ENCODE results near the gene EDARADD. TPM values are rescaled to one million over a fixed set of nuclear protein-coding genes. Genes with fewer than 3 reads are reported as not detected.
"Not testable (repeated sequence)": the region's sequence is repeated elsewhere in the genome, so short reads cannot be mapped to it uniquely, and the experiment has no call there.

EDARADD gene
- polyA plus RNA-seq, 4 donors = 1.3 to 8.6 (median 6.8) TPM

GRCh38 chr1:236426215-236426614 lies 32.1 kb downstream of the EDARADD start:
- DNase-seq (ENCODE audit: low read depth in 4 of 4, low spot score in 3 of 4) = no peak

GRCh38 chr1:236429715-236430274 lies 35.7 kb downstream of the EDARADD start:
- no peak for DNase-seq (ENCODE audit: low read depth in 4 of 4, low spot score in 3 of 4)

DNA sequence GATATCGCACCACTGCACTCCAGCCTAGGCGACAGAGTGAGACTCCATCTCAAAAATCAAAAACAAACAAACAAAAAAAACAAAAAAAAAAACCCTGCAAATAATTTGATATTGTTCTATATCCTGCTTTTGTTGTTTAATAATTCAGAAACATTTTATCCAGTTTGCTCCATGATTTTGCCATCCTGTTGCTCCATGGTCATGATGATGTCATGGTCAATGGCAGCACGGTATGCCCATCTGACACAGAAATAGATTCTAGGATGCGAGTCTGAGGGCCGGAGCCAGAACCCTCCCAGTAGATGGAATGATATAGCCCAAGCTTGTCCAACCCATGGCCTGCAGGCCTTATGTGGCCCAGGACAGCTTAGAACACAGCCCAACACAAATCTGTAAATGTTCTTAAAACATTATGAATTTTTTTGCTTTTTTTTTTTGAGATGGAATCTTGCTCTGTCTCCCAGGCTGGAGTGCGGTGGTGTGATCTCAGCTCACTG lies 39.8 kb downstream of the EDARADD start:
- no peak for DNase-seq (ENCODE audit: low read depth in 4 of 4, low spot score in 3 of 4)

DNA sequence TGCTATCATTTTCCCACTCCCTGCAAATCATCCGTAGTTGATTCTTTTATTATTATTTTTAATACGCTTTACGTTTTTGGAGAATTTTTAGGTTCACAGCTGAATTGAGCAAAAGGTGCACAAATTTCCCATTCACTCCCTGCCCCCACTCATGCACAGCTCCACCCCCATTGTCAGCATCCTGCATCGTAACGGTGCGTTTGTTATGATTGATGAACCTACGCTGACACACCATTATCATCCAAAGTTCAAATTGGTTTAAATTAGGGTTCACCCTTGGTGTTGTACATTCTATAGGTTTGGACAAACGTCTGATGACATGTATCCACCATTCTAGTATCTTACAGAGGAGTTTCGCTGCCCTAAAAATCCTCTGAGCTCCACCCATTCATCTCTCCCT lies 44.5 kb downstream of the EDARADD start:
- no peak for DNase-seq (ENCODE audit: low read depth in 4 of 4, low spot score in 3 of 4)

DNA sequence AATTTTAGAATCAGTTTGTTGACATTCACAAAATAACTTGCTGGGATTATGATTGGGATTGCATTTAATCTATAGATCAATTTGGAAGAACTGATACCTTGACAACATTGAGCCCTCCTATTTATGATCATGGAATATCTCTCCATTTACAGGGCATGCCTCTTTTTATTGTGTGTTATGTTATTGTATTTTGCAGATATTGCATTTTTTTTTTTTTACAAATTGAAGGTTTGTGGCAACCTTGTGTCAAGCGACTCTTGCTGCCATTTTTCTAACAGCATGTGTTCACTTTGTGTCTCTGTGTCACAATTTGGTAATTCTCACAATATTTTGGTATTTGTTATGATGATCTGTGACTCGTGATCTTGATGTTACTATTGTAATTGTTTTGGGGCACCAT lies 46.3 kb downstream of the EDARADD start:
- DNase-seq (ENCODE audit: low read depth in 4 of 4, low spot score in 3 of 4) = no peak

GRCh38 chr1:236450779-236451178 lies 56.7 kb downstream of the EDARADD start:
- DNase-seq (ENCODE audit: low read depth in 4 of 4, low spot score in 3 of 4) = no peak

GRCh38 chr1:236451796-236452373 lies 57.8 kb downstream of the EDARADD start:
- DNase-seq (ENCODE audit: low read depth in 4 of 4, low spot score in 3 of 4) = no peak

DNA sequence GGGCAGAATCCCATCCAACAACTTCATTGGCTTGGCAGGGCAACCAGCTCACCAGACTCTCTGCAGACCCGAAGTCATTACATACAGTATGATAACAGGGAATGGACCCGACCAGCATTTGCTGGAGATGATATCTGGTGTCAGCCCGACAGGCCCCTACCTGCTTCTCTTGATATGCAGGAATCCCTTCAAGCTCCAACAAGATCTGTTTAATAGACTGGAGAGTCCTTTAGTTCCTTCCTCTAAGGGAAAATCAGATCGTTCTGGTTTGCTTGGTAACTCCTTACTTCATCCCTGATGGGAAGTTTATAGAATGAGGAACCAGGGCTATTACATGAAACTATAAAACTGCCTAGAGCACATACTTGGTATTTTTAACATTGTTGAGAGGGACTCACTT lies 61.2 kb downstream of the EDARADD start:
- DNase-seq (ENCODE audit: low read depth in 4 of 4, low spot score in 3 of 4) = no peak

DNA sequence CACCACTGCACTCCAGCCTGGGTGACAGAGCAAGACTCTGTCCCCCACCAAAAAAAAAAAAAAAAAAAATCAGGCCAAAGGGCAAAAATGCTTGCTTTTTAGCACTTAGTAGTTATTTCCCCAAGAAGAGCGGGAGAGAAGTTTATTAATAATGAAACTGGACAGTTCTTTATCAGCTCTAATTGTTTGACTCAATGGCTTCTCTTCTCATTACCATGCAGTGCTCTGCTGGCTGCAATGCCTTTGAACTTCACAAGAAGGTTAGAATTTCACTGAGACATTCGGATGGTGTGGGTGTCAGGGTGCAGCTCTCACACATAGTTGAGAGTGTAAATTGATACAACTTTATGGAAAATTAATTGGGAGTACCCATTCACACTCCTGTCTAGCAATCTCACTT lies 63.7 kb downstream of the EDARADD start:
- DNase-seq (ENCODE audit: low read depth in 4 of 4, low spot score in 3 of 4) = no peak

GRCh38 chr1:236458996-236459395 lies 64.9 kb downstream of the EDARADD start:
- no peak for DNase-seq (ENCODE audit: low read depth in 4 of 4, low spot score in 3 of 4)

GRCh38 chr1:236460103-236460502 lies 66.0 kb downstream of the EDARADD start:
- DNase-seq (ENCODE audit: low read depth in 4 of 4, low spot score in 3 of 4) = no peak

DNA sequence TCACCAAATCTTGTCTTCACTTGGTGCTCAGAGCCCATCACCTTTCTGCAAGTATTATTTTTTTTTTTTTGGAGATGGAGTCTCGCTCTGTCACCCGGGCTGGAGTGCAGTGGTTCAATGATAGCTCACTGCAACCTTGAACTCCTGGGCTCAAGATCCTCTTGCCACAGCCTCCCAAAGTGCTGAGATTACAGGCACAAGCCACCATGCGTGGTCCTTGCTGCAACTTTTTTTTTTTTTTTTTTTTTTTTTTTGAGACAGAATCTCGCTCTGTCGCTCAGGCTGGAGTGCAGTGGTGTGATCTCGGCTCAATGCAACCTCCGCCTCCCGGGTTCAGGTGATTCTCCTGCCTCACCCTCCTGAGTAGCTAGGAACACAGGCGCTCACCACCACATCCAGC lies 70.1 kb downstream of the EDARADD start:
- DNase-seq (ENCODE audit: low read depth in 4 of 4, low spot score in 3 of 4) = not testable (repeated sequence)

GRCh38 chr1:236465231-236465958 lies 71.3 kb downstream of the EDARADD start:
- DNase-seq (ENCODE audit: low read depth in 4 of 4, low spot score in 3 of 4) = no peak

GRCh38 chr1:236465959-236466303 lies 71.8 kb downstream of the EDARADD start:
- no peak for DNase-seq (ENCODE audit: low read depth in 4 of 4, low spot score in 3 of 4)

- no peak for DNase-seq (ENCODE audit: low read depth in 4 of 4, low spot score in 3 of 4)
Observed at GRCh38 chr1:236467327-236467641, 73.2 kb downstream of the EDARADD start.

DNA sequence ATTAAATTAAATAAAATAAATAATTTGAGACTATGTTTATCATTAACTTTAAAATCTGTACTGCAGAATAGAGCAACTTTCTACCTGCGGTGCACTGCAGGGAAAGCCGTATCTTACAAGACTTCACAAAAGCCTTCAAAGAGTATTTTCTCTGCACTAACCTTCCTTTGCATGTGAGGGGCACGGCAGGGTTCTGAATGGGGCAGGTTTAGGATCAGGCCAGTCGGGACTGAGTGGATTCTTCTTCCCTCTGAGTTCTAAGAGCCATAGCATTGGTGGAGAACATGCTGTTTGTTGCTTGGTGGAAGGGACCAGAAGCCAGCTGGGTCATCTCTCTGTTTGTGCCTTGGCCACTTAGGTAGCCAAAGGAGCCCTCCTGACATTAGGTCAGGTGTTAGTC lies 74.5 kb downstream of the EDARADD start:
- DNase-seq (ENCODE audit: low read depth in 4 of 4, low spot score in 3 of 4) = no peak

DNA sequence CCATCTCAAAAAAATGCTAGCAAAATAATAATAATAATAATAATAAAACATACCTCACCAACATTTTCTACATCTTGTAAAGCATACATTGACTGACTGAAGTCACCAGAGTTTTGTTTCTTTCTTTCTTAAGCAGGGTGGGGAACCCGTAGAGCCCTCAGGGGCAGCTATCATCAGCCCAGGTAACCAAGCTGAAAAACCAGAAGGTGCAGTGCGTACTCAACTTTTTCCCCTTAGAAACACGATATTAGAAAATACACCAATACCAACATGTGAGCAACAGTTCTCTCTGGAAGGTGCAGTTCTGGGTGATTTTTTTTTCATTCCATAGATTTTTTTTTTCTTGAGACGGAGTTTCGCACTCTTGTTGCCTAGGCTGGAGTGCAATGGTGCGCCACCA lies 75.4 kb downstream of the EDARADD start:
- no peak for DNase-seq (ENCODE audit: low read depth in 4 of 4, low spot score in 3 of 4)

DNA sequence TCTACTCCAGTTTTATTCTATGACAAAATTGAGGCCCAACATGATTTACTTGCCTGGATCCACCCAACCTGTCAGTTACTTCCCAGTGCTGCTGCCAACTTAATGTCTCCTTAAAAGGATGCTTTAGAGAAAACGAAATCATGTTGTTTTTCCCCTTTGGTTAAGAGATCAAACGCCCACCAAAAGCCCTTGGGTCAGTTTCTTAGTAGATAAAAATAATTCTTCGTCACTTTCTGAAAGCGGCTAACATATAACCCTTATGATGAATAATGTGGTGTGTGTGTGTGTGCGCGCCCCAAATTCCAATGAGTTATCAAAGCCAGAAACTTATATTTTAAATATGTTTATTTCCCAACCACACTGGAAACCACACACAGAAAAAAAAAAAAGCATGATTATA lies 77.0 kb downstream of the EDARADD start:
- no peak for DNase-seq (ENCODE audit: low read depth in 4 of 4, low spot score in 3 of 4)

DNA sequence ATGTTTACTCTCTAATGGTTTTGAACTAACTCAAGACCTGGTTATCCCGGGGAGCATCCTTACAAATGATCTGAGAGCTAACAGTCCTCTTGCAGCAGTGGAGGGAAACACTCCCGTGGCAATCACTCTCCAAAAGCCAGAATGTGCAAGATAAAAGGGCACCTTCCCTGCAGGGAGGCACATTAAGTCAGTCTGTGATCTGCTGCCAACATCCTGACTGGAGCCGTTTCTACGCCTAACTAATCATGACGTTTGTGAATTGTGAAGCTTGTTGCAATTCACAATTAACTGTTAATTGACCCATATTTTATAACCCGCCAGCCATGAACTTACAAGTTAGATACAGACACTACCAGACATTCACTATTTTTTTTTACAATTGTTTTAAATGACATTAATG lies 77.6 kb downstream of the EDARADD start:
- no peak for DNase-seq (ENCODE audit: low read depth in 4 of 4, low spot score in 3 of 4)

DNA sequence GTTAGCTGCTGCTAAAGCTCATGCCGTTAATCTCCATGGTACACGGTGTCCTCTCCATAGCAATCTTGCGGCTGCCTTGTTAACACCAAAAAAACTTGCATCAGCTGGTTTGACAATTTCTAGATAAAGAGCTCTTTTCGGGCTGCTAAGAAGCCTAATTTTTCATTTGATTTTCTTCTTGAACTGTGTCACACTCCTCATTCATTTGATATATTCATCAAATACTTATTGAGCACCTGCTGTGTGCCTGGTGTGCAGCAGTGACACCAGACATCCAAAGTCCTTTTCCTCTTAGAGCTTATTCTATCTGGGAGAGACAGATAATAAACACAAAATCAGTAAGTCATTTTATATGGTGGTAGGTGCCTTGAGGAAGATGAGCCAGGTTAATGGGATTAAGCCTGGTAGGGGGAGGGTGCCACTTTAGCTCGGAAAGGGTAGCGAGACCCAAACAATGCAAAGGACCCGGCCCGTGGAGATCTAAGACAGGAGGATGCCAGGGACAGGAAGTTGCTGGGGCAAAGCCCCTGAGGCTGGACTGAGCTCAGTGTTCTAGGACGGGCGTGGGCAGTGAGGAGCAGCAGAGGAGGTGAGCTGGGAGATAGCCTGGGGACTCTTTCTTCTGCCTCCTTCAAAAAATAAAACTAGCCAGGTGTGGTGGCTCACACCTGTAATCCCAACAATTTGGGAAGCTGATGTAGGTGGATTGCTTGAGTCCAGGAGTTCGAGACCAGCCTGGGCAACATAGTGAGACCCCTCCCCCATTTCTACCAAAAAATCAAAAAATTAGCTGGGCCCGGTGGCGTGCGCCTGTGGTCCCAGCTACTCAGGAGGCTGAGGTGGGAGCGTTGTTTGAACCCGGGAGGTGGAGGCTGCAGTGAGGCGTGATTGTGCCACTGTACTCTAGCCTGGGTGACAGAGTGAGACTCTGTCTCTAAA lies 79.0 kb downstream of the EDARADD start:
- DNase-seq (ENCODE audit: low read depth in 4 of 4, low spot score in 3 of 4) = no peak

- no peak for DNase-seq (ENCODE audit: low read depth in 4 of 4, low spot score in 3 of 4)
Observed at GRCh38 chr1:236476019-236476418, 81.9 kb downstream of the EDARADD start.
